ENCODE results near the gene MAP3K19. TPM values are rescaled to one million over a fixed set of nuclear protein-coding genes. Genes with fewer than 3 reads are reported as not detected.
"Not testable (repeated sequence)": the region's sequence is repeated elsewhere in the genome, so short reads cannot be mapped to it uniquely, and the experiment has no call there.

Gene MAP3K19
- total RNA-seq, 1 donor from 2014 or later = not detected

DNA sequence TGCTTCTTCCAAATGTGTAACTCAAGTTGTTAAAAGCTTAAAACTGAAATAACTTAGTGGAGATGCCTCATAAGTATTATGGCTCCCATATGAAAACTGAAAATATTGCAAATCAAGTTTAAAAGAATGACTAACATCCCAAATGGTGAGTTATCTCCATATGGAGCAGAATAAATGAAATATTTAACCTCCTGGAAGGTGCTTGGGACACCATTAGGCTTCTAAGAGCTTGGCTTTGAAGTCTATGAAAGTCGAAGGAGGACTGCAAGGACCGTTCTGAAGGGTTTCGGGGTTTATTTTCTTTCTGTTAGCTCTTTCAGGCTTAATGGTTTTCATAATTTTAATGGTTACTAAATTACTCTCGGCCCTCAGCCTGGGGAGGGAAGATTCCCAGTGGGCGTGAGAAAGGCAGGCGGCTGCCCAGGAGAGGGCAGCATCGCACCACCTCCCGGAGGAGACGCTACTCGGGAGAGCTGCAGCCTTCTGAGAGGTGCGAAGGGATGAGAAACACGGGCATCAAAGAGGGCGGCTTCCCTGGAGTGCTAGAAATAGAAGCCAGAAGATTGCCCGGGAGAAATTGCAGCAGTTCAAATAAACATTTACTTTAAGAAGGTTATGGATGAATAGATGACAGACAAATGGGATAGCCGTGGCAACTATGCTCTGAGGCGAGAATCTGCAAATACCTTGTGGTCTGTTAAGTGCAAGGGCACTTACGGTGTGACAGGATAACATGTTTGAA is 43.1 kb downstream of the MAP3K19 start:
- Mint-ChIP-seq H3K4me1 (ENCODE audit: low read depth) (peaks cover 4% of the 10 kb centered on the region), H3K27ac (no peak overlapping the region), H3K4me3 (ENCODE audit: low read depth) (no peak overlapping the region), H3K36me3 (ENCODE audit: low read depth) (no peaks in the 10 kb centered on the region), H3K9me3 (no peaks in the 10 kb centered on the region), H3K27me3 (ENCODE audit: low read depth) (peaks cover 28% of the 10 kb centered on the region)
- peak; percentile 57 for DNase-seq (ENCODE audit: low spot score)
- intact Hi-C loops (cut with micrococcal nuclease) = loop anchor here (1.0 to 10.0 kb wide), 5 partner anchors 251 to 793 kb away; partner anchors contain the start of genes R3HDM1 and ZRANB3

DNA sequence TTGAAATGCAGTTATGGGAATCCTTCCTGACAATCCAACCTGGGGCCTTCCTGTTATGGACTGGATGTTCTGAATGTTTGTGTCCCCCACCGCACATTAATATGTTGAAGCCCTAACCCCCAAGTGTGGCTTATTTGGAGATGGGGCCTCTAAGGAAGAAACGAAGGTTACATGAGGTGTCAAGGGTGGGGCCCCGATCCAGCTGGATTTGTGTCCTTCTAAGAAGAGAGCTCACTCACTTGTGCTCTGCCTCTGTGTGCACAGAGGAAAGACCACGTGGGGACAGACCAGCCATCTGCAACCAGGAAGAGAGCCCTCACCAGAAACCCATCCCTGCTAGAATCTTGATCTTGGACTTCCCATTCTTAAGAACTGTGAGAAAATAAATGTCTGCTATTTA is 44.4 kb downstream of the MAP3K19 start:
- no peak overlapping the region for H3K4me3 Mint-ChIP-seq (ENCODE audit: low read depth)
- H3K36me3 Mint-ChIP-seq (ENCODE audit: low read depth) = no peaks in the 10 kb centered on the region
- intact Hi-C loops (cut with micrococcal nuclease) = loop anchor here (5.0 to 10.0 kb wide), 3 partner anchors 252 to 794 kb away; no protein-coding TSS in a partner anchor
- no peaks in the 10 kb centered on the region for H3K9me3 Mint-ChIP-seq
- no peak for DNase-seq (ENCODE audit: low spot score)
- no peak overlapping the region for H3K27ac Mint-ChIP-seq
- peaks cover 33% of the 10 kb centered on the region for H3K27me3 Mint-ChIP-seq (ENCODE audit: low read depth)
- H3K4me1 Mint-ChIP-seq (ENCODE audit: low read depth) = peaks cover 4% of the 10 kb centered on the region

- intact Hi-C loops (cut with micrococcal nuclease) = no loop called here
- Mint-ChIP-seq H3K9me3 (no peaks in the 10 kb centered on the region), H3K4me1 (ENCODE audit: low read depth) (peaks cover 4% of the 10 kb centered on the region), H3K36me3 (ENCODE audit: low read depth) (no peaks in the 10 kb centered on the region), H3K27me3 (ENCODE audit: low read depth) (peaks cover 19% of the 10 kb centered on the region), H3K27ac (no peak overlapping the region), H3K4me3 (ENCODE audit: low read depth) (no peak overlapping the region)
- no peak for DNase-seq (ENCODE audit: low spot score)
Measured at GRCh38 chr2:134999521-134999920, 47.7 kb downstream of the MAP3K19 start.

DNA sequence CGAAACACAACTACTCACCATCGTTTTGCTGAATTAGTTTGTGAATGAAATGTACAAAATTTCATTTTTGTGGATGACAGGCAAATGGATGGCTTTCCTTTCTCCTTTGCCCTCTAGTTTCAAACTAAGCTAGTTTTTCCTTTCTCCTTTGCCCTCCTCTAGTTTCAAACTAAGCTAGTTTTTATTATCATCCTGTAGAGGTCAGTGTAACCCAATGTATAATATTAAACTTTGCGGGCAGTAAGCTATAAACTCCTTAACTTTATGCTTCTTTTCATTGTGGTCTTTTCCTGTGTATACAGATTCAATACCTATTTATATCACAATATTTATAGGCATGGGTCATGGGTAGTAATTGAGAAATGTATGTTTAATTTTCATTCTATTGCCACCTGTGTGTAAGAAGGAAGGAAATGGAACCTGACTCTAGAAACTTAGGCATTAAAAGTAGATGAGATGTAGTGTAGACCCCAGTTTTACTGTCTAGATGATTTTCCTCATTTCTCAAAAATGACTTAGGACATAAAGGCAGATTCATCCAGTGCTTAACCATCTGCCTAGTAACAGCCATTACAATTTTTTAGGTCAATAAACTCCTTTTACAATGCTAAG is 58.1 kb downstream of the MAP3K19 start:
- Mint-ChIP-seq H3K27me3 (ENCODE audit: low read depth) (peaks cover 10% of the 10 kb centered on the region), H3K9me3 (peaks cover 9% of the 10 kb centered on the region), H3K4me1 (ENCODE audit: low read depth) (no peaks in the 10 kb centered on the region), H3K36me3 (ENCODE audit: low read depth) (no peaks in the 10 kb centered on the region), H3K4me3 (ENCODE audit: low read depth) (no peak overlapping the region), H3K27ac (no peak overlapping the region)
- DNase-seq (ENCODE audit: low spot score) = no peak
- intact Hi-C loops (cut with micrococcal nuclease) = no loop called here

DNA sequence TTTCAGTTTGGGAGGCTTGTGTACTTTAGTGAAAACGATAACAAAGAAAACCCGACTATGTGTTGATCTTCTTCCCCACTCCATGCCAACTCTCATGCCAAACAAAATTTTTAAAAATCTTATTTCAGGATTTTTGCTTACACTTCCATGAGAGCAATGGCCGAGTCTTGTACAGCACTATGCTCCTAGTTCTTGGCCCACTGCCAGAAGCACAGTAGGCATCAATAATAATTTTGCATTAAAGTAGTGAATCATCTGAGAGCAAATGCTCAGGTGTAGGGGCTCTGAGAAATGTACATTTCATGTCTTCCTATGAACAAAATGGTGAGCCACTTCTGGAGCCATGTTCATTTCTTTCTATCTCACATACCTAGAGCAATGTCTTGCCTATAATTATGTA is 62.2 kb downstream of the MAP3K19 start:
- Mint-ChIP-seq H3K4me1 (ENCODE audit: low read depth) (no peaks in the 10 kb centered on the region), H3K27ac (no peak overlapping the region), H3K27me3 (ENCODE audit: low read depth) (peaks cover 8% of the 10 kb centered on the region), H3K9me3 (peaks cover 14% of the 10 kb centered on the region), H3K36me3 (ENCODE audit: low read depth) (no peaks in the 10 kb centered on the region), H3K4me3 (ENCODE audit: low read depth) (no peak overlapping the region)
- intact Hi-C loops (cut with micrococcal nuclease) = no loop called here
- no peak for DNase-seq (ENCODE audit: low spot score)

DNA sequence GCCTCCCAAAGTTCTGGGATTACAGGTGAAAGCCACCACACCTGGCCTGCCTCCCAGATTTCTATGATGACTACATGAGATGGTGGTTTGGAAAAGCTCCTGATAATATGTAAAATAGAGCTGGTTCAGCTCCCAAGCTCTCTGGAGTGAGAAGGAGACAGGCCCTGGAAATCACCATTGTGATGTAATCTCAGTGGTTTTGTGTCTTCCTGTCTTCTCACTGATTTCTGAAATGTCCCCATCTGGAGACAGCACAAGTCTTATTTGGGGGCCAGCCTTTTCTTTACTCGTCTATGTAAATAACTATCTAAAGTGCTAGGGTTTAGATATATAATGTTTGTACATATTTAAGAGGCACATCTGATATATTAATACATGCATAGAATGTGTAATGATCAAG is 64.6 kb downstream of the MAP3K19 start:
- Mint-ChIP-seq H3K27ac (no peak overlapping the region), H3K4me3 (ENCODE audit: low read depth) (no peak overlapping the region), H3K27me3 (ENCODE audit: low read depth) (peaks cover 6% of the 10 kb centered on the region), H3K4me1 (ENCODE audit: low read depth) (no peaks in the 10 kb centered on the region), H3K36me3 (ENCODE audit: low read depth) (no peaks in the 10 kb centered on the region), H3K9me3 (peaks cover 14% of the 10 kb centered on the region)
- no peak for DNase-seq (ENCODE audit: low spot score)
- intact Hi-C loops (cut with micrococcal nuclease) = no loop called here

DNA sequence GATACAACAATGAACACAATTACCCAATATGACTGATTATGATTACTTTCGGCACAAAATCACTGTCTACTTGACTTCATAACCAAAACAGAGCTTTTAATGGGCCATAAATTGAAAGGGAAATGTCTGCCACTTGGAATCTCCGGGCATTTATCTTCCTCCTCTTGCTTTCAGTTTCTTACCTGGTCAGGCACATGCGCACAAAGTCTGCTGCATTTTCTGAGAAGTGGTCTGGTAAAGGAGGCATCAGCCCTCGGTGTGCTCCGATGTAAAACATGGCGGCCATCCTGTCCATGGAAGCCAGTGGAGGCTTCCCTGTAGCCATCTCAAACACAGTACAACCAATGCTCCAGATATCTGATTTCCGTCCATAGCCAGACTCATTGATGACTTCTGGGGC is 66.6 kb downstream of the MAP3K19 start:
- Mint-ChIP-seq H3K9me3 (peaks cover 17% of the 10 kb centered on the region), H3K4me1 (ENCODE audit: low read depth) (no peaks in the 10 kb centered on the region), H3K4me3 (ENCODE audit: low read depth) (no peak overlapping the region), H3K36me3 (ENCODE audit: low read depth) (peaks cover 3% of the 10 kb centered on the region), H3K27ac (no peak overlapping the region), H3K27me3 (ENCODE audit: low read depth) (peaks cover 4% of the 10 kb centered on the region)
- DNase-seq (ENCODE audit: low spot score) = no peak
- intact Hi-C loops (cut with micrococcal nuclease) = no loop called here

DNA sequence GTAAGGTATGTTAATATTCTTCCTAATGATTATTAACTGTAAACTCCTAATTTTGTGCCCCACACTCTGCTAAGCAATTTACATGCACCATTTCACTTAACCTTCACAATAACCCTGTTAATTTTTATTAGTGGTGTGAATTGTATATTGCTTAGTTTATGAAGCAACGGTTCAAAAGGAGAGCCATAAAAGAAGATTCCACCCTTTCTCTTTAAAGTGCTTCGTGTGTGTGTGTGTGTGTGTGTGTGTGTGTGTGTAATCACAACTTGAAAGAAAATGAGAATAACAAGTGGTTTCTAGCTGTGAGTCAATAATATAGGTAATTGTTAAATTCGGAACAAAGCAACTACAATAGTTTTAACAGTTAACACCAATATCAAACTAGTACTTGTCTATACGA is 68.0 kb downstream of the MAP3K19 start:
- no peak for DNase-seq (ENCODE audit: low spot score)
- Mint-ChIP-seq H3K27ac (no peak overlapping the region), H3K4me3 (ENCODE audit: low read depth) (no peak overlapping the region), H3K27me3 (ENCODE audit: low read depth) (peaks cover 4% of the 10 kb centered on the region), H3K36me3 (ENCODE audit: low read depth) (peaks cover 10% of the 10 kb centered on the region), H3K9me3 (peaks cover 19% of the 10 kb centered on the region), H3K4me1 (ENCODE audit: low read depth) (peaks cover under 1% of the 10 kb centered on the region)
- intact Hi-C loops (cut with micrococcal nuclease) = no loop called here

GRCh38 chr2:134977104-134977503 is 70.1 kb downstream of the MAP3K19 start:
- DNase-seq (ENCODE audit: low spot score); H3K4me3 Mint-ChIP-seq (ENCODE audit: low read depth); intact Hi-C loops (cut with micrococcal nuclease); H3K27me3 Mint-ChIP-seq (ENCODE audit: low read depth); H3K27ac Mint-ChIP-seq: not testable (repeated sequence)
- peaks cover 11% of the 10 kb centered on the region for H3K4me1 Mint-ChIP-seq (ENCODE audit: low read depth)
- peaks cover 22% of the 10 kb centered on the region for H3K36me3 Mint-ChIP-seq (ENCODE audit: low read depth)
- H3K9me3 Mint-ChIP-seq = peaks cover 30% of the 10 kb centered on the region

GRCh38 chr2:134976074-134976702 is 71.1 kb downstream of the MAP3K19 start:
- no peak overlapping the region for H3K4me3 Mint-ChIP-seq (ENCODE audit: low read depth)
- intact Hi-C loops (cut with micrococcal nuclease) = no loop called here
- H3K36me3 Mint-ChIP-seq (ENCODE audit: low read depth) = peaks cover 28% of the 10 kb centered on the region
- H3K27ac Mint-ChIP-seq = no peak overlapping the region
- peaks cover 38% of the 10 kb centered on the region for H3K9me3 Mint-ChIP-seq
- peaks cover 4% of the 10 kb centered on the region for H3K27me3 Mint-ChIP-seq (ENCODE audit: low read depth)
- no peak for DNase-seq (ENCODE audit: low spot score)
- peaks cover 11% of the 10 kb centered on the region for H3K4me1 Mint-ChIP-seq (ENCODE audit: low read depth)

DNA sequence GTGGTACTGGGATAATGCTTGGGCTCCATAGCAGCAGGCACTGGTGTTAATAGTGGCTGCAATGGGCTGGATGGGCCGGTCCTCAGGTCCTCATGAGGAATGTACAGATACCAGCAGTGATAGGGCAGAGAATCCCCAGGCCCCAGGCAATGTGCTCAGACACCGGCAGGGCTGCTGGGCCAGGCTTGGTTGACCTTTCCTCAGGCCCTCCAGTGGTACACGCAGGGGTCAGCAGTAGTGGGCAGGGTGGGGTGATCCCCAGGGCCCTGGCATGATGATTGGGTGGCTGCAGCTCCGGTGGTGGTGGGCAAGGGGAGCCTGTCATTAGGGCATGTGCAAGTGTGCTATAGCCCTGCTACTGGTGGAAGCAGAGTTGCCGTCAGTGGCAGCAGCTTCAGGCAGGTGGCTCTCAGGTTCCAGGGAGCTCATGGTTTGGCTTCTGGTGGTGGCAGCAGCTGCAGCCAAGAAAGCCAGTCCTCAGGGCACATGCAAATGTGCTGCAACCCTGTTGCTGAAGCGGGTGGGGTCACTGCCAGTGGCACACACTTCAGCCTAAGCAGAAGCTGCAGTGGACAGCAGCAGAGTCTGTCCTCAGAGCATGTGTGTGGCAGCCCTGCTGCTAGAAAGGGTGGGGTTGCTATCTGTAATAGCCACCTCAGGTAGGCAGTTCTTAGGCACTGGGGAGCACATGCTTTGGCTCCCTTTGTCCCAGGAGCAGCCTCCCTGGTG is 71.8 kb downstream of the MAP3K19 start:
- H3K27me3 Mint-ChIP-seq (ENCODE audit: low read depth) = peaks cover 4% of the 10 kb centered on the region
- no peak overlapping the region for H3K27ac Mint-ChIP-seq
- H3K4me1 Mint-ChIP-seq (ENCODE audit: low read depth) = peaks cover 11% of the 10 kb centered on the region
- H3K9me3 Mint-ChIP-seq = peaks cover 44% of the 10 kb centered on the region
- intact Hi-C loops (cut with micrococcal nuclease) = no loop called here
- no peak for DNase-seq (ENCODE audit: low spot score)
- no peak overlapping the region for H3K4me3 Mint-ChIP-seq (ENCODE audit: low read depth)
- peaks cover 33% of the 10 kb centered on the region for H3K36me3 Mint-ChIP-seq (ENCODE audit: low read depth)

GRCh38 chr2:134973241-134974138 is 73.8 kb downstream of the MAP3K19 start:
- Mint-ChIP-seq H3K27ac (peak overlapping the region; percentile 65), H3K9me3 (peaks cover 57% of the 10 kb centered on the region), H3K4me1 (ENCODE audit: low read depth) (peaks cover 11% of the 10 kb centered on the region), H3K4me3 (ENCODE audit: low read depth) (no peak overlapping the region), H3K27me3 (ENCODE audit: low read depth) (peaks cover 1% of the 10 kb centered on the region), H3K36me3 (ENCODE audit: low read depth) (peaks cover 33% of the 10 kb centered on the region)
- DNase-seq (ENCODE audit: low spot score) = no peak
- intact Hi-C loops (cut with micrococcal nuclease) = no loop called here
